GM19043 (cell line): ENCODE measurements around the gene SLC43A3.
"Not testable (repeated sequence)": the region's sequence is repeated elsewhere in the genome, so short reads cannot be mapped to it uniquely, and the experiment has no call there.

Source experiments
- ATAC-seq: cut with Tn5 transposase; IDR thresholded peaks from one replicate; pipeline ENCODE4 v1.9.1; 2021; ENCODE audit warnings: low read depth; ENCODE audit not compliant: unreplicated experiment

The SLC43A3 gene

DNA sequence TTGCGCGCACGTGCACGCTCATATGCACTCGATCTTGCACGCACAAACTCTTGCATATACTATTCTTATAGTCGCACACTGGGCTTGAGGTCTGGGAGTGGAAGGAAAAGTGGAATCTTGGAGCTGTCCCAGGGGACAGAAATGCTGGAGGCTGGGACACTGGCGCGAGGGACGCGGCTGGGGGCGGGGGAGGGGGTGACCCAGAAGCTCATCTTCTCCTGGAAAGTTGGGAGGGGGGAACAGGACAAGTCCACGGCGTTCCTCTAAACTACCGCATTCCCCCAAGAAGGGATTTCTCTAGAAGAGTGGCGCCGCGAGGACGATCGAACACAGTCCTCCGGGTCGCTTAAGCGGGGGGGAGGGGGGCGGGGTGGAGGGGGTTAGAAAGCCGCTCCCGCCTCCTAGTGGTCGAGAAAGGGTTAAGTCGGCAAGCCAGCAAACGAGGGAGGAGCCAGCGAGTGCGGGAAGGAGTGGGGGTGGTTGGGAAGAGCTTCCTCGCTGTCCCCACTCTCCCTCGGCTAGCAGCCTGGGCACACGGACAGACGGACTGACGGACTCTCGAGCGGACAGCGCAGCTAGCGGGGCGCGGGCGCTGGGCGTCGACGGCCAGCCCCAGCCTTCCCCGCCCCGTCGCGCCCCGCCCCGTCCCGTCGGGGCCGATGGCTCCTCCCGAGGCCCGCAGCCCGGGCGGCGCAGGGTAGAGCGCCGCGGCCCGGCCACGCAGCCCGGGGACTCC lies 33.3 kb upstream of the SLC43A3 start, which contains the start of gene RTN4RL2:
Gene RTN4RL2 (plus strand): TSS at position 507 of the 736 bp plus-strand sequence. CDS start 338 bp downstream, outside the sequence.
- ATAC-seq, result no peak

- no peak for ATAC-seq
These were observed 32.5 kb upstream of the SLC43A3 start for GRCh38 chr11:57459164-57460021.

DNA sequence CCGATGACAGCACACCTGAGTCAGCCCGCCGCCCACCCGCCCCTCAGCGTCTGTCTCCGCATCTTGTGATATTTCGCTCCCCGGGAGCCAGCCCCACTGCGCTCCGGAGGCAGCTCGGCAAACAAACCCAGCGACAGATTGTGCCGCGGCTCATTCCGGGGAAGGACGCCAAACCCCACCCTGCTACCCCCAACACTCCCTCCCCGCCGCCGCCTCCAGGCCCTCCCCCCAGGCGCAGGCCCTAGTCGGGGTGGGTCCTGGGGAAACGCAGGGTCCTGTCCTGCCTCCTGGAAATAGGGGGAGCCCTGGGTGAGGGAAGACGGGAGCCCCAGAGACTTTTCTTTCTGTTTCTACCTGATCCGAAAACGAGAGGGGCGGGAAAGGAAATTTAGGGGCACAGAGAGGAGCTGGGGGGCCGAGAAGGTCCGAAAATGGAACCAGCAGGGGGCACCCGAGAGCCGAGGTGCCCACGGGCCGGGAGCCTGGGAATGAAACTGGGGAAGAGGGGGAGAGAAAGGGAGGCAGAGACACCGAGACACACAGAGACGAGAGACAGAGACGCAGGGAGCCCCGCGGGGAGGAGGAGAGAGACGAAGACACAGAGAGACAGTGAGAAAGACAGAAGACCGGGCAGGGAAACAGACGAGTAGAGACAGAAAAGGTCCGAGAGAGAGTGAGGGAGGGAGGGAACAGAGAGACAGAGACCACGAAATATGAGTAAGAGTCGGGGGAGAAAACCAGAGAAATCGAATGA lies 31.7 kb upstream of the SLC43A3 start:
- no peak for ATAC-seq

GRCh38 chr11:57458060-57458409 lies 31.1 kb upstream of the SLC43A3 start:
- ATAC-seq, result no peak

- ATAC-seq, result peak; percentile 17
These were observed 30.7 kb upstream of the SLC43A3 start for GRCh38 chr11:57457643-57458023.

GRCh38 chr11:57456960-57457642 lies 30.2 kb upstream of the SLC43A3 start:
- peak; percentile 47 for ATAC-seq

- no peak for ATAC-seq
These were observed 26.7 kb upstream of the SLC43A3 start for GRCh38 chr11:57453543-57454177.

DNA sequence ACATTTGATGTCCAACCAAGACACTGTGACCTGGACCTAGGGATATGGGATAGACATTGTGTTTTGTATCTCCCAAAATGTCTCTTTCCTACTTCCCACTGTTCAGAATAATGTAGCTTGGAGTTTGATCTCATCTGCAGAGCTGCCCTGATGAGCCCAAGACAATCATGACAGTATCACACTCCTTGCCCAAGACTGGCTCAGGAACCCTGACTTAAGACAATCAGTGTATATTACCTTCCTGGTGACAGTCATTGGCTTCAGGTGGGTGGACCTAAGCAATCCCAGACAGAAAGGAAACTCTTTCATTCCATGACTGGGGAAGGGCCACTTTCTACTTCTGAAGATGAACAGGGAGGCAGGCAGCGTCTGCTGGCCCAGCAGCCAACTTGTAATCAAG lies 19.1 kb upstream of the SLC43A3 start:
- ATAC-seq, result no peak

DNA sequence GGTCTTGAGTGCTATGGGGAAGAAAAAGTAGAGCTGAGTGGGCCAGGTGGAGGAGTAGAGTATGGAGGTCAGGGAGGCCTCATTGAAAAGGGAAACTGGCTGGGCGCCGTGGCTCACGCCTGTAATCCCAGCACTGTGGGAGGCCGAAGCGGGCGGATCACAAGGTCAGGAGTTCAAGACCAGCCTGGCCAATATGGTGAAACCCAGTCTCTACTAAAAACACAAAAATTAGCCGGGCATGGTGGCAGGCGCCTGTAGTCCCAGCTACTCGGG lies 18.1 kb upstream of the SLC43A3 start:
- not testable (repeated sequence) for ATAC-seq

GRCh38 chr11:57444362-57445121 lies 17.6 kb upstream of the SLC43A3 start:
- no peak for ATAC-seq

DNA sequence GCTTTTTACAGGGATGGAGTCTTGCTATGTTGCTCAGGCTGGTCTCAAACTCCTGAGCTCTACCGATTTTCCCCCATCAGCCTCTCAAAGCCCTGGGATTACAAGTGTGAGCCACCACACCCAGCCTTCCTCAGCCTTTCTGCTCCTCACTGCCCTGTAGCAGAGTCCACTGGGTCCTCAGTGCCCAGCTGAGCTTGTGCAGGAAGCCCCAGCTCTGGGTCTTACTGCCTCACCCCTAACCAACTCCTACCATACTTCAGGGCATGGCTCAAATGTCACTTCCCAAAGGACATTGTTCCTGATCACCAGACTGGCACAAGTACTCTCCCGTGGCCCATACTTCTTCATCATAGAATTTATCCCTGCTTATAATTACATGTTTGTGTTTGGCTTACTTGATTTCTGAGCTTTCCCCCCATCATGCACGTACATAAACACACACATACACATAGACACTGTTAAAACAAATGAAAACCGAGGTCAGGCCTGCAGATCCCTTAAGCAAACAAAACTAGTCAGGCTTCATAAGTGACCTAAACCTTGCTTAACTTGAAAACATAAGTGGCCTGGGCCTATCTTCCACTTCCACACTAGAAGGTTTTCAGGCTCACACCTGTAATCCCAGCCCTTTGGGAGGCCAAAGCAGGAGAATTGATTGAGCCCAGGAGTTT lies 14.0 kb upstream of the SLC43A3 start:
- no peak for ATAC-seq

- ATAC-seq, result no peak
These were observed 12.9 kb upstream of the SLC43A3 start for GRCh38 chr11:57439786-57440185.

DNA sequence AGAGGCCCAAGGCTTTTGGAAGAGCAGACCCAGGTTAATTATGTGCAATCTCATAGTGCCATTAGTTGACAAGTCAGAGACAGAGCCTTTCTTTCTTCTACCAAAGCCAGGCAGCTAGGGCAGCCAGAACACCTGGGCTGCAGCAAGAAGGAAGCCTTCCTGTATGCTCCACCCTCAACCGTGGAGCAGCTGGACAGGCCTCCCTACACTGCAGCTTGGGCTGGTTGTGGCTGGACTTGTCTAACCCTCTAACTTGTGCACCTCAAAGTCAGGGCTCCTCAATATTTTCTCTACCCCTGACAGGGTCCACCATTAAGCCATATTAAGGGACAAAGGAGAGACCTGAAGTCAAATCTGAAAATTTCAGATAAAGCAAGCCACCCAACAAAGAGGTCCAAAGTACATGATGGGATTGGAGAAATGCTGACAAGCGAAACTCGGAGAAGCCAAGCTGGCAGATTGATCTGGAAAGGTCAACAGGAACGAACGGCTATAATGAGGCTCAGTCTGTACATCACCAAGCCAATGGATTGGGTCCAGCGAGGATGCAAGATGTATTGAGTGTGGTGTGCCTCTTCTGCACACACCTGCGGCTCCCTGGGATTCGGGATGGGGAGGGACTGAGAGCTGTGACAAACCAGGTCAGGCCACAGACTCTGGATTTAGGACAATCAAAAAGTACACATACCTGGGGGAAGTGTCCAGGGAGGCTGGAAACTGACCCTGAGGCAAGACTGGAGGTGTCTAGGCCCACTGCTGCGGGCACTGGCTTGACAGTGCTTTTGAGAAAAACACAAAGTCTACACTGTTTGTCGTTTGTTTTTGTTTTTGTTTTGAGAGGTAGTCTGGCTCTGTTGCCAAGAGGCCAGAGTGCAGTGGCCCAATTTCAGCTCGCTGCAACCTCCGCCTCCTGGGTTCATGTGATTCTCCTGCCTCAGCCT lies 11.7 kb upstream of the SLC43A3 start:
- ATAC-seq, result no peak

- no peak for ATAC-seq
These were observed 9.1 kb upstream of the SLC43A3 start for GRCh38 chr11:57436031-57436430.

DNA sequence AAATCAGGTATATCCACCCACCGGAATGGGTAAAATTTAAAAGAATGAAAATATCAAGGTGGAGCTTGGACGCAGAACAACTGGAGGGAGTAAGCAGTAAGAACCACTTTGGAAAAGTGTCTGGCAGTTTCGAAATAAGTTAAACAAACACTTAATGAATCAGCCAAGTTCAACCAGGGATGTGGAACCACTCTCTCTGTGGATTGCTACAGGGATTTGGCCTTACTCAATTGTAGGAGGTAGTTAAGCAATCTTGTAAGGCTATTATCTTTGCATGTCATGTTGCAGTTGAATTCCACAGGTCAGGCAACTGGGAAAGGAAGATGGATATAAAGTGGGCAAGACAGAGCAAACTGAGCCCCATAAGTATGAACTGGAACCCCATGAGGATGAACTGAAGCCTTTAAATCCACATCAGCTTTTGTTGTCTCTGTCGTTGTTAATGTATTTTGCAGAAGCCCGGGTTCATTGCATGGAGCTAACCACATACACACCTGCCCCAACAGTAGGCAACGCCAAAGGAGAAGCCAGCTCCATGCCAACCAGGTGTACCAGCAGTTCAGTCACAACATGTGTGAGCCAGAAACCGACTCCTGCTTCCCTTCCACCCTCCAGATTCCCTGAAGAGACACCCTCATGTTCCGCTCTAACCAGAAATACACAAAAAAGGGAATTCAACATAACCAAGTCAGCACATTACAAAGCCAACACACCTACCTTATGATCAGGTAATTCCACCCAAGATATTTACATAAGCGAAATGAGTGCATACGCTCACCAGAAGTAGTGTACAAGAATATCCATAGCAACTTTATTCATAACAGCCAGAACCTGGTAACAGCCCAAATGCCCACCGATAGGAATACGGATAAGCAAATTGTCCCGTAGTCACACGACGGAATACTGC lies 8.0 kb upstream of the SLC43A3 start:
- ATAC-seq, result no peak

DNA sequence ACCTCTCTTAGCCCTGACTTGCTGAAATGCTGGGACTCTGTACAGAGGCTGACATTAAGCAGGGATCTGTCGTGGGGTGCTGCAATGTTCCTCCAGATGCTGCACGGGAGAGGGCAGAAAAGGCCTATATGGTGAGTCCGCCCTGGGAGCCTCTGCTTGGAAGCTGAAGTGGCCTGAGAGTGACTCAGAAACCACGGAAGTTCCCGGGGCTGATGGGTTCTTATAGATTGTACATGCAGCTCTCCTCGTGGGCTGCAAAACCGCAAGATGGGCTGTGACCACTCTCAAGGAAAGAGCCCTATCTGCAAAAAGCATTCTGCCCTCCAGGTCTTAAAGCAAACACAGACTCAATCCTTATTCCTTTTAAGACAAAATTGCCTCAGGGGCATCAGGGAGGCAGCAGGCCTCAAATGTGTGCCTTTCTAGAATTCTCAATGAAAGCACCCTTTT lies 5.8 kb upstream of the SLC43A3 start:
- ATAC-seq, result no peak

GRCh38 chr11:57432149-57432561 lies 5.2 kb upstream of the SLC43A3 start:
- ATAC-seq, result no peak
